WI38 (cell line): ENCODE results near the gene PDGFRA.

Experiments used
- H3K4me3 ChIP-seq: 2 replicates; pipeline ENCODE4 v1.5.1; 2011; ENCODE audit warnings: low read depth, mild to moderate bottlenecking, control low read depth, low read length
- CTCF ChIP-seq: IDR thresholded peaks from 2 replicates; pipeline ENCODE4 v1.5.1; 2012; ENCODE audit warnings: low read depth, mild to moderate bottlenecking, control low read depth, low read length

The PDGFRA gene

GRCh38 chr4:54192811-54193210 is 36.3 kb upstream of the PDGFRA start:
- no peak overlapping the region for H3K4me3 ChIP-seq
- no peak for TF ChIP-seq CTCF

- no peak for TF ChIP-seq CTCF
- no peak overlapping the region for H3K4me3 ChIP-seq
These were observed 31.2 kb upstream of the PDGFRA start for GRCh38 chr4:54197926-54198325.

GRCh38 chr4:54199919-54200318 is 29.2 kb upstream of the PDGFRA start:
- TF ChIP-seq CTCF = no peak
- H3K4me3 ChIP-seq = no peak overlapping the region

- TF ChIP-seq CTCF = no peak
- no peak overlapping the region for H3K4me3 ChIP-seq
These were observed 19.5 kb upstream of the PDGFRA start for GRCh38 chr4:54209617-54210016.

GRCh38 chr4:54213001-54213400 is 16.1 kb upstream of the PDGFRA start:
- TF ChIP-seq CTCF = no peak
- H3K4me3 ChIP-seq = no peak overlapping the region

GRCh38 chr4:54213761-54214160 is 15.3 kb upstream of the PDGFRA start:
- no peak overlapping the region for H3K4me3 ChIP-seq
- no peak for TF ChIP-seq CTCF

GRCh38 chr4:54215379-54216077 is 13.6 kb upstream of the PDGFRA start:
- TF ChIP-seq CTCF = no peak
- no peak overlapping the region for H3K4me3 ChIP-seq
